ENCODE data around the gene MUC6. TPM values are rescaled to one million over a fixed set of nuclear protein-coding genes. Genes with fewer than 3 reads are reported as not detected.

The MUC6 gene
- total and polyA plus RNA-seq, 9 of the 15 experiments (the other 6 are each of a cell fraction or from before 2014, with no cell fraction given): not detected

- TF ChIP-seq DLX4 (CRISPR knock-in tag; IDR thresholded peaks at IDR 0.05) (no peak), PCBP2 (IDR thresholded peaks at IDR 0.05; ENCODE audit: low read depth, low read length, poor library complexity, severe bottlenecking) (no peak), NBN (IDR thresholded peaks at IDR 0.05; ENCODE audit: low read depth) (no peak), SMARCC2 (IDR thresholded peaks at IDR 0.05; ENCODE audit: low read depth) (no peak)
Observed at GRCh38 chr11:1020211-1020905, 16.2 kb downstream of the MUC6 start (continued).

GRCh38 chr11:1019321-1019910 is 17.1 kb downstream of the MUC6 start:
- Histone ChIP-seq H4K20me1 (replicated peaks; ENCODE audit: control insufficient read depth, insufficient read depth, low read length) (no peaks in the 10 kb centered on the region; the same call in 1 of the 2 replicates), H3K79me2 (ENCODE audit: control insufficient read depth, insufficient read depth, low read length) (no peaks in the 10 kb centered on the region), H2AFZ (ENCODE audit: low read depth, low read length) (no peak overlapping the region), H3K9ac (ENCODE audit: insufficient read depth in 1 of 2, low read depth in 2 of 2, low read length in 2 of 2) (no peak overlapping the region), H3K27me3 (ENCODE audit: control insufficient read depth in 2 of 2, insufficient read depth in 2 of 2, low read length in 2 of 2) (peaks cover 2 to 65% of the 10 kb centered on the region in 2 experiments; a peak in 4 of 5 replicates), H3K4me1 (replicated peaks in 1 of 2; ENCODE audit: control insufficient read depth in 2 of 2, insufficient read depth in 2 of 2, low read length in 2 of 2) (peaks cover 0 to 21% of the 10 kb centered on the region in 2 experiments; a peak in 1 of 5 replicates), H3K27ac (ENCODE audit: extremely low read depth, low read depth, low read length) (no peak overlapping the region), H3K9me3 (replicated peaks; ENCODE audit: control insufficient read depth, insufficient read depth, low read depth, low read length) (no peaks in the 10 kb centered on the region), H3K9me1 (ENCODE audit: control insufficient read depth, insufficient read depth, low read length) (peaks cover 9% of the 10 kb centered on the region), H3K4me2 (ENCODE audit: insufficient read depth, low read length) (no peak overlapping the region), H3K4me3 (no peak overlapping the region), H3K36me3 (ENCODE audit: control insufficient read depth, insufficient read depth, low read length) (no peaks in the 10 kb centered on the region)
- FAIRE-seq (no peak), DNase-seq (ENCODE audit: extremely low read depth in 1 of 4, low spot score in 3 of 4) (no peak), ATAC-seq (no peak)
- POLR2A ChIA-PET: interaction anchor here (1.1 kb wide), 1 partner anchor 23 kb away, joined by 3 read pairs; no protein-coding TSS in a partner anchor
- intact Hi-C loops (cut with micrococcal nuclease) (no loop called here), in situ Hi-C loops (cut with MboI) (no loop called here)
- TF ChIP-seq HMGN3 (IDR thresholded peaks at IDR 0.05; ENCODE audit: borderline replicate concordance, extremely low read depth, insufficient read length, low read depth, low read length) (no peak), ZNF507 (tag; conservative IDR thresholded peaks at IDR 0.05) (no peak), CHAMP1 (IDR thresholded peaks at IDR 0.05) (no peak), ILK (tag; IDR thresholded peaks at IDR 0.05; ENCODE audit: borderline replicate concordance, low read depth) (no peak)
- no TSS peak for BruUV-seq (replicated peaks)
- CTCF ChIA-PET (ENCODE audit: low intra/inter-chr PET ratio): no interaction called here
- WGBS (ENCODE audit: insufficient coverage, low coverage, missing lambda C conversion rate): 24% methylated on average over 21 of the region's 21 CpGs

Data from K562 (cell line).